ENCODE results near the gene STAB2.

The STAB2 gene

GRCh38 chr12:103812789-103813188 is 225.7 kb downstream of the STAB2 start:
- no peak for DNase-seq

GRCh38 chr12:103813426-103813825 is 226.4 kb downstream of the STAB2 start:
- no peak for DNase-seq

GRCh38 chr12:103813949-103814348 is 226.9 kb downstream of the STAB2 start:
- no peak for DNase-seq

GRCh38 chr12:103814436-103814835 is 227.4 kb downstream of the STAB2 start:
- no peak for DNase-seq

All from activated effector memory CD4-positive, alpha-beta T cell treated with Interleukin-2 at 50 U/mL for 16 hours (primary cell).